HepG2 (cell line): ENCODE data around the gene ZNF526. TPM values are rescaled to one million over a fixed set of nuclear protein-coding genes. Genes with fewer than 3 reads are reported as not detected.

Experiments
- ATAC-seq: fragments of 200-7000 bp; cut with Tn5 transposase; 3 replicates; pipeline ENCODE4 v1.9.1; 2020; ENCODE audit warnings: mild to moderate bottlenecking, moderate library complexity
- BruUV-seq: library from RNA; stranded (reverse); fragments of 400-500 nt; replicated peaks from 2 replicates; lab custom pipeline; 2021; lab: Mats Ljungman, UMichigan
- CTCF ChIA-PET: fragments of 300-600 bp; formaldehyde crosslinking; extraction: SDS; loops from one replicate; lab custom pipeline; 2021; ENCODE audit warnings: low total read pairs, inconsistent platforms, low intra/inter-chr PET ratio; lab: Yijun Ruan, JAX
- POLR2A ChIA-PET: fragments of 350-600 bp; sonication (Branson Sonifier 250); formaldehyde crosslinking; loops from one replicate; lab custom pipeline; 2020; ENCODE audit warnings: antibody characterized with exemption, inconsistent platforms; lab: Yijun Ruan, JAX
- DNase-seq: peaks from one replicate; pipeline ENCODE4 v3.0.0-alpha.2; 2015; ENCODE audit warnings: low spot score
- FAIRE-seq: peaks from 3 replicates; lab custom pipeline; 2011; peaks lifted over from hg19 to GRCh38; lab: Jason Lieb, UNC
- H2AFZ ChIP-seq: one replicate; pipeline ENCODE4 v1.6.1; 2011; ENCODE audit warnings: low read length, inconsistent platforms
- H3K27ac ChIP-seq: fragments of 300-600 bp; 3 replicates; pipeline ENCODE4 v1.8.0; 2011; ENCODE audit warnings: mixed run types, mild to moderate bottlenecking, mixed read lengths, low read length, inconsistent platforms; ENCODE audit not compliant: insufficient read depth; ENCODE audit errors: extremely low read length
- H3K27me3 ChIP-seq, 2 experiments: fragments of 200-600 bp in 1 of 2; 2 replicates in 1 of 2; 3 replicates in 1 of 2; pipeline versions ENCODE4 v1.6.0 to v1.8.0; 2011; ENCODE audit warnings: low read length in 2 of 2, mild to moderate bottlenecking in 2 of 2, moderate library complexity in 2 of 2, inconsistent platforms in 1 of 2; ENCODE audit not compliant: insufficient read depth in 2 of 2, control insufficient read depth in 1 of 2
- H3K36me3 ChIP-seq, 2 experiments: fragments of 200-600 bp in 1 of 2; replicated peaks in 1 of 2; 2 replicates in 1 of 2; 3 replicates in 1 of 2; pipeline versions ENCODE4 v1.5.1 to v1.8.0; 2011; ENCODE audit warnings: low read length in 2 of 2, inconsistent platforms in 1 of 2; ENCODE audit not compliant: insufficient read depth in 2 of 2, control insufficient read depth in 1 of 2
- H3K4me1 ChIP-seq: 2 replicates; pipeline ENCODE4 v1.5.1; 2012; ENCODE audit warnings: low read length, inconsistent platforms; ENCODE audit not compliant: insufficient read depth
- H3K4me2 ChIP-seq: 2 replicates; pipeline ENCODE4 v1.6.0; 2011; ENCODE audit warnings: low read depth, low read length, inconsistent platforms
- H3K4me3 ChIP-seq, 3 experiments: fragments of 200-600 bp in 1 of 3; sonication (generic), shearing (Covaris generic) in 1 of 3; replicated peaks in 1 of 3; 2 replicates each; pipeline ENCODE4 v1.5.1; 2011 to 2016; ENCODE audit warnings: low read length in 3 of 3, inconsistent platforms in 2 of 3, low read depth in 2 of 3, mild to moderate bottlenecking in 2 of 3, control low read depth in 1 of 3, mixed read lengths in 1 of 3; ENCODE audit not compliant: insufficient read depth in 1 of 3
- H3K79me2 ChIP-seq: one replicate; pipeline ENCODE4 v1.6.1; 2011; ENCODE audit warnings: low read length, inconsistent platforms; ENCODE audit not compliant: insufficient read depth
- H3K9ac ChIP-seq: 2 replicates; pipeline ENCODE4 v1.6.0; 2011; ENCODE audit warnings: mild to moderate bottlenecking, low read depth, low read length, inconsistent platforms; ENCODE audit not compliant: insufficient read depth
- H3K9me3 ChIP-seq: 2 replicates; pipeline ENCODE4 v1.5.1; 2012; ENCODE audit warnings: mild to moderate bottlenecking, low read length
- H4K20me1 ChIP-seq: 2 replicates; pipeline ENCODE4 v1.6.0; 2011; ENCODE audit warnings: inconsistent platforms, mild to moderate bottlenecking, low read length, moderate library complexity; ENCODE audit not compliant: insufficient read depth
- ATM ChIP-seq: fragments of 450-650 bp; IDR thresholded peaks from 2 replicates; pipeline ENCODE4 v1.7.1; 2017; ENCODE audit warnings: mild to moderate bottlenecking, borderline replicate concordance
- IRF9 ChIP-seq: sonication (generic); formaldehyde crosslinking; IDR thresholded peaks from 2 replicates; pipeline ENCODE4 v1.8.0; 2022; ENCODE audit warnings: missing genetic modification reagents, mild to moderate bottlenecking, borderline replicate concordance
- ISL2 ChIP-seq: sonication (generic); formaldehyde crosslinking; IDR thresholded peaks from 2 replicates; pipeline ENCODE4 v1.5.0; 2020; ENCODE audit warnings: missing genetic modification reagents
- KAT8 ChIP-seq: IDR thresholded peaks from 2 replicates; pipeline ENCODE4 v1.6.1; 2016; ENCODE audit warnings: missing genetic modification reagents, missing compliant biosample characterization
- MTERF4 ChIP-seq: sonication (generic); formaldehyde crosslinking; IDR thresholded peaks from 2 replicates; pipeline ENCODE4 v1.8.0; 2023; ENCODE audit warnings: mild to moderate bottlenecking, missing genetic modification reagents
- NCOA1 ChIP-seq: sonication (generic); formaldehyde crosslinking; IDR thresholded peaks from 2 replicates; pipeline ENCODE4 v1.9.0; 2021; ENCODE audit warnings: missing genetic modification reagents
- NFE2 ChIP-seq: sonication (generic); formaldehyde crosslinking; IDR thresholded peaks from 2 replicates; pipeline ENCODE4 v1.4.0; 2020; ENCODE audit warnings: missing genetic modification reagents
- PAWR ChIP-seq: sonication (generic); formaldehyde crosslinking; IDR thresholded peaks from 2 replicates; pipeline ENCODE4 v1.4.0; 2020; ENCODE audit warnings: missing genetic modification reagents, mild to moderate bottlenecking, borderline replicate concordance
- PHF5A ChIP-seq: IDR thresholded peaks from one replicate; pipeline ENCODE4 v1.6.1; 2018; ENCODE audit warnings: low read depth, missing genetic modification reagents; ENCODE audit not compliant: unreplicated experiment
- POLR2G ChIP-seq: fragments of 200-400 bp; formaldehyde crosslinking; IDR thresholded peaks from 2 replicates; pipeline ENCODE4 v1.6.1; 2018; ENCODE audit warnings: mild to moderate bottlenecking, low read depth, low read length, moderate library complexity
- RBM39 ChIP-seq: fragments of 200-400 bp; formaldehyde crosslinking; IDR thresholded peaks from one replicate; pipeline ENCODE4 v1.6.1; 2018; ENCODE audit warnings: antibody characterized with exemption, mild to moderate bottlenecking, low read depth, low read length; ENCODE audit not compliant: poor library complexity, severe bottlenecking
- SIN3A ChIP-seq: IDR thresholded peaks from 2 replicates; pipeline ENCODE4 v1.6.1; 2011; ENCODE audit warnings: low read depth, mild to moderate bottlenecking, control low read depth, low read length, borderline replicate concordance
- TGIF2 ChIP-seq: IDR thresholded peaks from 2 replicates; pipeline ENCODE4 v1.6.1; 2016; ENCODE audit warnings: control low read depth, missing compliant biosample characterization
- ZFY ChIP-seq: sonication (generic); formaldehyde crosslinking; IDR thresholded peaks from 2 replicates; pipeline ENCODE4 v1.4.0; 2020; ENCODE audit warnings: missing genetic modification reagents
- ZNF30 ChIP-seq: sonication (generic); formaldehyde crosslinking; IDR thresholded peaks from 2 replicates; pipeline ENCODE4 v1.5.0; 2020; ENCODE audit warnings: mild to moderate bottlenecking, missing genetic modification reagents
- ZNF317 ChIP-seq: sonication (generic); formaldehyde crosslinking; IDR thresholded peaks from 2 replicates; pipeline ENCODE4 v1.5.0; 2020; ENCODE audit warnings: mild to moderate bottlenecking, missing genetic modification reagents
- ZNF547 ChIP-seq: sonication (generic); formaldehyde crosslinking; IDR thresholded peaks from 2 replicates; pipeline ENCODE4 v1.5.1; 2020; ENCODE audit warnings: mild to moderate bottlenecking, missing genetic modification reagents
- ZNF598 ChIP-seq: sonication (generic); formaldehyde crosslinking; IDR thresholded peaks from 2 replicates; pipeline ENCODE4 v1.5.1; 2020; ENCODE audit warnings: mild to moderate bottlenecking, missing genetic modification reagents, borderline replicate concordance
- ZNF746 ChIP-seq: sonication (generic); formaldehyde crosslinking; IDR thresholded peaks from 2 replicates; pipeline ENCODE4 v1.8.0; 2022; ENCODE audit warnings: mild to moderate bottlenecking, missing genetic modification reagents
- ZNF773 ChIP-seq: sonication (generic); formaldehyde crosslinking; IDR thresholded peaks from 2 replicates; pipeline ENCODE4 v1.4.0; 2020; ENCODE audit warnings: missing genetic modification reagents, borderline replicate concordance
- ZNF784 ChIP-seq: sonication (generic); formaldehyde crosslinking; IDR thresholded peaks from 2 replicates; pipeline ENCODE4 v1.5.1; 2020; ENCODE audit warnings: missing genetic modification reagents, mild to moderate bottlenecking, borderline replicate concordance
- ZSCAN31 ChIP-seq: sonication (generic); formaldehyde crosslinking; IDR thresholded peaks from 2 replicates; pipeline ENCODE4 v1.5.0; 2020; ENCODE audit warnings: low read depth, mild to moderate bottlenecking, missing genetic modification reagents
- WGBS: methylation state at CpG from one replicate; pipeline ENCODE4 v1.1.6; 2017; ENCODE audit warnings: low lambda C conversion rate; 5-methylcytosine and 5-hydroxymethylcytosine counted together
- in situ Hi-C: cut with HindIII; loops from 2 replicates; pipeline ENCODE4 v1.10.0; 2017; ENCODE audit warnings: low pct_unique_long_range_greater_than_20kb; ENCODE audit not compliant: extremely low pct_ligation_motif_present
- intact Hi-C: fragments of 100-400 bp; cut with micrococcal nuclease; formaldehyde crosslinking; loops from one replicate; pipeline ENCODE4 v1.10.0; 2022; ENCODE audit not compliant: unreplicated experiment
- polyA plus RNA-seq, 8 experiments: library from polyadenylated mRNA; depleted of rRNA in 3 of 8; stranded (reverse) in 7 of 8; unstranded in 1 of 8; fragments of >200 nt; fragmentation: Illumina TruSeq in 4 of 8; extraction: Trizol in 4 of 8; gene quantifications; 2 replicates each; pipeline versions ENCODE4 v1.2.1 to v1.2.3, GENCODE V29; 2011 to 2016; ENCODE audit warnings: low read depth in 4 of 8, missing spikeins in 1 of 8, mixed read lengths in 1 of 8; ENCODE audit not compliant: insufficient read depth in 1 of 8
- total RNA-seq, 5 experiments: library from RNA; depleted of rRNA; stranded (reverse); fragments of >200 nt; fragmentation: Illumina TruSeq; extraction: Trizol; gene quantifications; 2 replicates each; pipeline ENCODE4 v1.2.3, GENCODE V29; 2016; ENCODE audit warnings: low read depth in 1 of 5

Gene ZNF526
- total and polyA plus RNA-seq, 2 of the 13 experiments (the other 11 are each of a cell fraction or from before 2014, with no cell fraction given) = 3.3 to 8.4 TPM

- H3K9ac ChIP-seq = peak overlapping the region; percentile 90
- H3K27me3 ChIP-seq = no peaks in the 10 kb centered on the region; a peak in 1 of 5 replicates
- H2AFZ ChIP-seq = no peak overlapping the region
- H3K36me3 ChIP-seq = peaks cover 5 to 17% of the 10 kb centered on the region in 2 experiments; a peak in 3 of 5 replicates
- H4K20me1 ChIP-seq = no peaks in the 10 kb centered on the region
- intact Hi-C loops (loop anchor here (1.0 kb wide), 1 partner anchor 12 kb away; no protein-coding TSS in a partner anchor), in situ Hi-C loops (no loop called here)
- ATAC-seq = no peak
- CTCF ChIA-PET = no interaction called here
- peak overlapping the region; percentile 96 for H3K4me2 ChIP-seq
- POLR2A ChIA-PET = interaction anchor here (0.7 to 3.2 kb wide), 9 partner anchors 11 to 27 kb away, joined by 3 to 44 read pairs (median 3); no protein-coding TSS in a partner anchor
- no peak for FAIRE-seq
- H3K79me2 ChIP-seq = peaks cover 19% of the 10 kb centered on the region
- H3K4me1 ChIP-seq = peaks cover 29% of the 10 kb centered on the region
- DNase-seq = no peak
- no peaks in the 10 kb centered on the region for H3K9me3 ChIP-seq
- H3K27ac ChIP-seq = peak overlapping the region; percentile 76
- H3K4me3 ChIP-seq = peak overlapping the region; percentile 73 to 81 (median 75)
- BruUV-seq = TSS peak; percentile 46
- 16% methylated on average over 10 of the region's 10 CpGs for WGBS
- TF ChIP-seq IRF9 (CRISPR knock-in tag) = no peak
- peak; percentile 64; the same call in 1 of the 2 replicates for TF ChIP-seq ZNF547
- TF ChIP-seq ZNF773 (CRISPR knock-in tag) = no peak
- peak; percentile 24; the same call in 1 of the 2 replicates for TF ChIP-seq SIN3A
- no peak for TF ChIP-seq RBM39
- TF ChIP-seq ISL2 = no peak
- no peak for TF ChIP-seq ATM
- no peak for TF ChIP-seq ZNF598 (CRISPR knock-in tag)
- TF ChIP-seq NFE2 (CRISPR knock-in tag) = no peak
- TF ChIP-seq PHF5A = no peak
- 0 out of 2 replicates have a peak, but pooled peaks have one; percentile 47 for TF ChIP-seq ZNF784
- TF ChIP-seq TGIF2 (CRISPR knock-in tag) = peak; percentile 27; the same call in 1 of the 2 replicates
- no peak for TF ChIP-seq ZNF30
- 0 out of 2 replicates have a peak, but pooled peaks have one; percentile 30 for TF ChIP-seq ZNF746
- TF ChIP-seq POLR2G = peak; percentile 18; the same call in 1 of the 2 replicates
- 0 out of 2 replicates have a peak, but pooled peaks have one; percentile 41 for TF ChIP-seq ZFY (CRISPR knock-in tag)
- no peak for TF ChIP-seq PAWR
- TF ChIP-seq NCOA1 (CRISPR knock-in tag) = no peak
- no peak for TF ChIP-seq KAT8 (CRISPR knock-in tag)
- no peak for TF ChIP-seq MTERF4 (CRISPR knock-in tag)
- TF ChIP-seq ZSCAN31 (CRISPR knock-in tag) = 0 out of 2 replicates have a peak, but pooled peaks have one; percentile 50
- TF ChIP-seq ZNF317 (CRISPR knock-in tag) = peak; percentile 33; the same call in 1 of the 2 replicates
Observed at GRCh38 chr19:42269478-42270345, 49.6 kb downstream of the ZNF526 start.
